Breast epithelium (tissue), 3 donors: ENCODE data around the gene ENAH.

Experiments used
- CTCF ChIP-seq, 3 donors: fragments of 450-650 bp; IDR thresholded peaks; one replicate each; pipeline ENCODE4 v1.5.1; 2016 to 2017; ENCODE audit warnings: antibody characterized with exemption in 3 of 3, mild to moderate bottlenecking in 3 of 3, moderate library complexity in 3 of 3
- POLR2AphosphoS5 ChIP-seq, 3 donors: sonication (generic); formaldehyde crosslinking; IDR thresholded peaks; one replicate each; pipeline ENCODE4 v1.6.1; 2017; ENCODE audit warnings: antibody characterized with exemption in 3 of 3

- TF ChIP-seq CTCF (IDR thresholded peaks at IDR 0.05) (no peak), POLR2AphosphoS5 (IDR thresholded peaks at IDR 0.05) (no peak)
These were observed 159.2 kb downstream of the ENAH start for GRCh38 chr1:225493591-225494246.
